Stomach (tissue), 4 donors: ENCODE results near the gene FIGLA.

Experiments used
- EP300 ChIP-seq: sonication (generic); formaldehyde crosslinking; IDR thresholded peaks from one replicate; pipeline ENCODE4 v1.6.1; 2017; ENCODE audit warnings: antibody characterized with exemption
- POLR2A ChIP-seq, 4 donors: fragments of 450-650 bp; IDR thresholded peaks; one replicate each; pipeline ENCODE4 v1.6.1; 2016; ENCODE audit warnings: antibody characterized with exemption in 4 of 4, control low read depth in 2 of 4, mild to moderate bottlenecking in 1 of 4, moderate library complexity in 1 of 4
- POLR2AphosphoS5 ChIP-seq, 3 donors: sonication (generic); formaldehyde crosslinking; IDR thresholded peaks; one replicate each; pipeline ENCODE4 v1.6.1; 2016; ENCODE audit warnings: antibody characterized with exemption in 3 of 3
- TF ChIP-seq, protein P1 (sequence below), 7 experiments: fragments of 450-650 bp in 4 of 7; fragments of 200-600 bp in 3 of 7; sonication (generic) in 3 of 7; IDR thresholded peaks; one replicate each; pipeline ENCODE4 v1.5.1; 2016 to 2019; ENCODE audit warnings: antibody characterized with exemption in 7 of 7, control low read depth in 2 of 7, mild to moderate bottlenecking in 1 of 7

- TF ChIP-seq, protein P1, sequence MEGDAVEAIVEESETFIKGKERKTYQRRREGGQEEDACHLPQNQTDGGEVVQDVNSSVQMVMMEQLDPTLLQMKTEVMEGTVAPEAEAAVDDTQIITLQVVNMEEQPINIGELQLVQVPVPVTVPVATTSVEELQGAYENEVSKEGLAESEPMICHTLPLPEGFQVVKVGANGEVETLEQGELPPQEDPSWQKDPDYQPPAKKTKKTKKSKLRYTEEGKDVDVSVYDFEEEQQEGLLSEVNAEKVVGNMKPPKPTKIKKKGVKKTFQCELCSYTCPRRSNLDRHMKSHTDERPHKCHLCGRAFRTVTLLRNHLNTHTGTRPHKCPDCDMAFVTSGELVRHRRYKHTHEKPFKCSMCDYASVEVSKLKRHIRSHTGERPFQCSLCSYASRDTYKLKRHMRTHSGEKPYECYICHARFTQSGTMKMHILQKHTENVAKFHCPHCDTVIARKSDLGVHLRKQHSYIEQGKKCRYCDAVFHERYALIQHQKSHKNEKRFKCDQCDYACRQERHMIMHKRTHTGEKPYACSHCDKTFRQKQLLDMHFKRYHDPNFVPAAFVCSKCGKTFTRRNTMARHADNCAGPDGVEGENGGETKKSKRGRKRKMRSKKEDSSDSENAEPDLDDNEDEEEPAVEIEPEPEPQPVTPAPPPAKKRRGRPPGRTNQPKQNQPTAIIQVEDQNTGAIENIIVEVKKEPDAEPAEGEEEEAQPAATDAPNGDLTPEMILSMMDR (IDR thresholded peaks at IDR 0.05), result no peak
- TF ChIP-seq POLR2AphosphoS5 (IDR thresholded peaks at IDR 0.05), result no peak
- no peak for TF ChIP-seq EP300
- TF ChIP-seq POLR2A (IDR thresholded peaks at IDR 0.05), result no peak
These were observed 43.7 kb upstream of the FIGLA start for GRCh38 chr2:70834106-70834505.
